Activated CD4-positive, alpha-beta T cell treated with anti-CD3 and anti-CD28 coated beads, Interleukin-2, amount 50 U/mL, for 24 hours (primary cell): ENCODE data around the gene BICRAL.
"Not testable (repeated sequence)": the region's sequence is repeated elsewhere in the genome, so short reads cannot be mapped to it uniquely, and the experiment has no call there.

Experiments used
- DNase-seq, 2 donors: peaks; one replicate each; pipeline ENCODE4 v3.0.0-alpha.2; 2020; ENCODE audit warnings: low read depth in 1 of 2, low spot score in 1 of 2

The BICRAL gene

DNA sequence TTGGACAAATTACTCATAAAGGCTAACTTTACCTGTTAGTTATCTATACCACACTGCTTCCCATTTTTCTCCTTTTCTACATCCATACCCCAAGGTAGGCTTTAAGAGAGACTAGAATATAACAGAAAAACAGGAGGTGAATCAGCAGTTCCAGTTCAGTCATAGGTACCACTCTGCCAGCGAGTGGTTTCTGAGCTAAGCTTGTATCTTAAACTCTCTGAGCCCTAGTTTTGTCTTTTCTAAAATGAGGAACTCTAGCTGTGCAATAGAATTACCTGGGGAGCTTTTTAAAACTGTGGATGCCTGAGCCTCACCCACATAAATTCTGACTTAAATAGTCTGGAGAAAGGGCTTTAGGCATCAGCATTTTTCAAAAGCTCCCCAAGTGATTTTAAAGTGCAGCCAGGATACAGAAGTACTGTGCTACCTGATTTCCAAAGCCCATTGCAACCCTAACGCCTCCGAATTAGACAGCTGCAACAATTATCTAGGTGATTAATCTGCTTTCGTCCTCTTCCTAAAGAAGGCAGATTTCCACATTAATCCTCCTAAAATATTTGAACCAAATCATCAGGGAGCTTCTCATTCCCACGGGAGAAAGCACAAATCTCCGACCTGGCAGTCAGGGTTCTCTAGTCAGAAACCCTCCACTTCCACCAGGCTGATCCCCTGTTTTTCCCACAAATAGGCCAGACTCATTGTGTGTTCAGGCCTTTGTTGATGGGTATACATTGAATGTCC lies 60.2 kb downstream of the BICRAL start:
- DNase-seq, result no peak

- no peak for DNase-seq
Observed at GRCh38 chr6:42845327-42845694, 63.5 kb downstream of the BICRAL start.

DNA sequence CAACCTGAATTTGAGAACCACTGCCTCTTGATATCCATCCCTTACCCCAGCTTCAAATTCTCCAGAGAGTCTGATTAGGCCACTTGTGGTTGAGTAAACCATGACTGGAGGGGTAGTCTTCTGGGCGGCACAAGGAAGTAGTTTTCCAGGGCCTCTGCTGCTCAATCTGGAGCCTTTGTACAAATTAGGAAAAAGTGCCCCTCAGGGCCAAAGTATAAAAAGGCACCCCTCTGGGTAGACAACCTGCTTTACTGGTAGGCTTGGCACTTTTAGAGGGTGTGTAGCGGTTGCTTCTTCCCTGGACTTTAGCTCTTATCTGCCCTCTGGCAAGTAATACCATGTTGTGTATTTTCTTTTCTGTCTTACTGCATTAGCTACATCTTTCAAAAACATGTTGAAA lies 64.7 kb downstream of the BICRAL start:
- no peak for DNase-seq

DNA sequence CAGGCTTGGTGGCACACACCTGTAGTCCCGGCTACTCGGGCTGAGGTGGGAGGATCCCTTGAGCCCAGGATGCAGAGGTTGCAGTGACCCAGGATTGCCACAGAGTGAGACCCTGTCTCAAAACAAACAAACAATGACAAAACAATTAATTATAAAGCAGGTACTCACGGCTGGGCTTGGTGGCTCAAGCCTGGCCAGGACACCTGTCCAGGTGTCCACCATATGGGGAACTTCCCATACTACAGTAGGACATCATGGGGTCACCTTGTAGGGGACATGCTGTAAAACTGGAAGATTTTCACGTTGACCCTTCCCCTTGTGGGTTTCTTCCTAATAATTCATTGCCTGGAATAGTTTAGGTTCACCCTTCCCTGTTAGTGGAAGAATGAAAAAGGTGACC lies 66.8 kb downstream of the BICRAL start:
- DNase-seq, result no peak

GRCh38 chr6:42851599-42851998 lies 69.7 kb downstream of the BICRAL start:
- DNase-seq, result no peak

- DNase-seq, result no peak
Observed at GRCh38 chr6:42860036-42860435, 78.2 kb downstream of the BICRAL start.

DNA sequence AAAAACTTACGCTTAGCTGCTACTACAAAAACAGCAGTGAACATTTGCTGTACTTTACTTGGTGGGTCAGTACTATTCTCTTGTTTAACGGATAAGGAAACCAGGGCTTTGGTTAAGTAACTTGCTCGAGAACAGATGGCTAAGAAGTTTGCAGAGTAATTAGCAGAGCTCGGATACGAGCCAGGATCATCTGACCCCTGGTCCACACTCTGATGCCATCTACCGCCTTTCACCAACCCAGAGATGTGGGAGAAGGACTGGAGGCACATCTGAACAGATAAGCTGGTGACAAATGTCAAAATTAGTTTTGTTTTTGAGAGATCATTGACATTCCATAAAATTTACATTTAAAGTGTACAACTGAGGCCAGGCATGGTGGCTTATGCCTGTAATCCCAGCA lies 78.6 kb downstream of the BICRAL start:
- DNase-seq, result no peak

DNA sequence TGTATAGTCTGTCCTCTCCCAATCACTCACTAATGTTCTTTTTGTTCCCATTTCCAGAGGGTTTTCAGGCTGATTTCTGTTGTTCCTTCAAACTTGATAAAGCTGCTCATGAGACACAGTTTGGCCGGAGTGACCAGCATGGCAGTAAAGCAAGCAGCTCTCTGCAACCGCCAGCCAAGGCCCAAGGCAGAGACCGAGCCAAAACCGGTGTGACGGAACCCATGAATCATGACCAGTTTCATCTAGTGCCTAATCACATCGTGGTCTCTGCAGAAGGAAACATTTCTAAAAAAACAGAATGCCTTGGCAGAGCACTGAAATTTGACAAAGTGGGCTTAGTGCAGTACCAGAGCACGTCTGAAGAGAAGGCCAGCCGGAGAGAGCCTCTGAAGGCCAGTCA lies 82.8 kb downstream of the BICRAL start:
- no peak for DNase-seq

DNA sequence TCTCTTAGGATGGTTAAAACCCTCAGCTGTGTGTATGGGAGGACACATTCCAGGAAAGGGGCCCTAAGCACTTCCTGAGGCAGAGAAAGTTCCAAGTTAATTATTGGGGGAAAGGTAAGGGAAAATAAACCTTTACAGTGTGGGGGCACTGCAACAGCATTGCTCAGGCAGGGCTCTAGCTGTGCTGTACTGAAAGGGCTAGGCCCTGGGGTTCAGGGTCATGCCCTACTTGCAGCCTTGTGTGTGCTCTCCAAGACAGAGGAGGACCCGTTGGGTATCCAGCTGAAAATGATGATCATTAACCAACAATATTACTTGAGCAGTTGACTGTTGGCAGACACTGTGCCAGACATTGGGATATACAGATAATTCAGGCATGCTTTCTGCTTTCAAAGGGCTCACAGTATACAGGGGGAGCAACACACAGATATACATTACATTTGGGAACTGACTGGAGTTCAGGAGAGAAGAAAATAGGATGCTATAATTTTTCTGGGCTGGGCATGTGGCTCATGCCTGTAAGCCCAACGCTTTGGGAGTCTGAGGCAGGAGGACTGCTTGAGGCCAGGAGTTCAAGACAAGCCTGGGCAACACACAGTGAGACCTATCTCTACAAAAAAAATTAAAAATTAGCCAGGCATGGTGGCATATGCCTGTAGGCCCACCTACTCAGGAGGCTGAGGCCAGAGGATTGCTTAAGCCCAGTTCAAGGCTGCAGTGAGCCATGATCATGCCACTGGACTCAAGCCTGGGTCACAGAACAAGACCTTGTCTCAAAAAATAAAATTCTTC lies 88.5 kb downstream of the BICRAL start:
- DNase-seq, result no peak

DNA sequence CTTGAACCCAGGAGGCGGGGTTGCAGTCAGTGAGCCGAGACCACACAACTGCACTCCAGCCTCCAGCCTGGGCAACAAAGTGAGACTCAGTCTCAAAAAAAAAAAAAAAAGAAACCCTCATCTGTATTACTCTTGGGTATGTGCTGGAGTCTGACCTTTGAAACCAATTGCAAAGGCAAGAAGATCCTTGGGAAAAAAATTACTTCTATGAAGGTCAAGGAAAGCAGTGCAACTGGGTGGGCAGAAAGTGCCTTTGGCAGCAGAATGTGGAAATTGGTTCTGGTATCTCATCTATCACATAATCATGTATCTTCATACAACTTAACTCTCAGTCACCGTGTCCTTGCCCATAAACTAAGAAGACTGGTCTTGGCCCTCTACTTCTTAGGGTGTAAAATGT lies 89.9 kb downstream of the BICRAL start:
- DNase-seq, result no peak

DNA sequence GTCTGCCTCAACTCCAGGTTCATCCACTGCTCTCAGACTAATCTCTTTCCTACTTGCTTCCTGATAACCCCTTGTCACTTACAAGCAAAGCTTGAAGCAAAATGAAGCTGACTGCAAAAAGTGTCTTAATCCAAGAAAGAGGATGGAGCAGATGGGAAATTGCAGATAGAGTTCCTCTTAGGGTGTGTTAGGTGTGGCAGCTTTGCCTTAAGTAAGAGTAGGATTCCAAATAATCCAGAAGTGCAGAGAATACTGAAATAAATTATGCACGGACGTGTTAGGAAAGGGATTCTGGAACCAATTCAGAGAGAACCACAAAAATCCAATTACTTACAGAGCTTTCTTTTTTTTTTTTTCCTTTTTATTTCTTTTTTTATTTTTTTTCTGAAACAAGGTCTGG lies 91.5 kb downstream of the BICRAL start:
- DNase-seq, result no peak

DNA sequence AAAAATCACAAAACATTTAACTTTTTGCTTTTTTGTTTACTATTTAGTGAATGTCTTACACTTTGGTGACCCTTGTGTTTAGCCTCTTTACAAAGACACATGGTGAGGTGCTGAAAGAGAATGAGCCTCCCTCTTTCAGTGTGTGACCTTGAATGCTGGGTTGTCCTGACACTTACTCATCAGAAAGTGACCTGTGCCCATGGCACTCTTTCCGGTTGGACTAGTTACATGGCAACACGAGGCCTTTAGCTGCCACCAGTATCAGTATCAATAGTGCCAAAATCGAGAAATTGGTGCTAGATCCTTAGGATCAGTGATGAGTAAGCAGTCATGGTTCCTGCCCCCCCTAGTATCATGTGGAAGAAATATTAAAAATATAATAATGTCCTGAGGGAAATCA lies 95.8 kb downstream of the BICRAL start:
- no peak for DNase-seq

GRCh38 chr6:42879372-42880239 lies 97.8 kb downstream of the BICRAL start, which contains the start of gene RPL7L1:
TSS of gene RPL7L1 (plus strand) at chr6:42879616. CDS start at chr6:42879911, 295 bp downstream.
- peak; percentile 74 to 84 for DNase-seq

- not testable (repeated sequence) for DNase-seq
Observed at GRCh38 chr6:42880240-42880817, 98.5 kb downstream of the BICRAL start.

DNA sequence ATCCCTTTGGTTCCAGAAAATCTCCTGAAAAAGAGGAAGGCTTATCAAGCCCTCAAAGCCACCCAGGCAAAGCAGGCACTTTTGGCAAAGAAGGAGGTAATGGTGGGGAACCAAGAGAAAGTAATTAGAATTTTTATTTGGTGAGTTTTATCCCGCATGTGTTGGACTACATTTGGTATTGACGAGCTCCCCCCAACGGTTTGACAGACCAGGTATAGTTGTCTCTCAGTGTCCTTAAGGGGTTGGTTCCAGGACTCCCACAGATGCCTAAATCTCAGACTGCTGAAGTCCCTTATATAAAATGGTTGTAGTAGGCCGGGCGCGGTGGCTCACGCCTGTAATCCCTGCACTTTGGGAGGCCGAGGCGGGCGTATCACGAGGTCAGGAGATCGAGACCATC lies 99.0 kb downstream of the BICRAL start:
- not testable (repeated sequence) for DNase-seq

GRCh38 chr6:42885702-42886101 lies 103.8 kb downstream of the BICRAL start:
- no peak for DNase-seq

- DNase-seq, result not testable (repeated sequence)
Observed at GRCh38 chr6:42888201-42888600, 106.3 kb downstream of the BICRAL start.

GRCh38 chr6:42889815-42890214 lies 108.0 kb downstream of the BICRAL start:
- no peak for DNase-seq

- peak; percentile 79 to 89 for DNase-seq
Observed at GRCh38 chr6:42890311-42891198, 108.7 kb downstream of the BICRAL start.

DNA sequence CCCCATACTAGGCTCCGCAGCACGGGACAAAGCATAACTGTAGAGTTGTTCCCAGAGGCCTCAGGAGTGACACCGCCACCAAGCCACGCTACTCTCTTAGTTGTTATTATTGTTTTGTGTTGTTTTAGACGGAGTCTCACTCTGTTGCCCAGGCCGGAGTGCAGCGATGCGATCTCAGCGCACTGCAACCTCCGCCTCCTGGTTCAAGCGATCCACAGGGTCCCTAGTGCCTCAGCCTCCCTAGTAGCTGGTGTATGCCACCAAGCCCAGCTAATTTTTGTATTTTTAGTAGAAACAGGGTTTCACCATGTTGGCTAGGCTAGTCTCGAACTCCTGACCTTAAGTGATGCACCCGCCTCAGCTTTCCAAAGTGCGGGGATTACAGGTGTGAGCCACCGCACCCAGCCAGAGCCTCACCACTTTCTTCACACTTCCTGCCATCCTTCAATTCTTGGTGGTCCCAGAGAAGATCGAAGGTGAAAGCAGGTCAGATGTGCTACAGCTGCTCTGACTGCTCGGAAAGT lies 109.4 kb downstream of the BICRAL start:
- DNase-seq, result no peak
